Measurements from ENCODE around the gene SRGAP1. TPM values are rescaled to one million over a fixed set of nuclear protein-coding genes. Genes with fewer than 3 reads are reported as not detected.
"Not testable (repeated sequence)": the region's sequence is repeated elsewhere in the genome, so short reads cannot be mapped to it uniquely, and the experiment has no call there.

Gene SRGAP1
- total and polyA plus RNA-seq, 9 donors: 4.7 to 10.5 (median 5.7) TPM

- no peaks in the 10 kb centered on the region for H3K9me3 ChIP-seq (replicated peaks; ENCODE audit: control insufficient read depth, low read depth, low read length)
- no peaks in the 10 kb centered on the region for H3K27me3 ChIP-seq (ENCODE audit: control insufficient read depth, insufficient read depth, low read length)
- no peak overlapping the region for H3K27ac ChIP-seq (ENCODE audit: low read length)
- DNase-seq: no peak
- no CpG with 5 or more reads among the region's 2 CpGs for WGBS (ENCODE audit: insufficient coverage)
- peaks cover 8% of the 10 kb centered on the region for H3K36me3 ChIP-seq (ENCODE audit: control insufficient read depth, insufficient read depth, low read length)
- peaks cover 2% of the 10 kb centered on the region for H3K4me1 ChIP-seq (ENCODE audit: control insufficient read depth, insufficient read depth, low read length)
- H3K4me3 ChIP-seq (ENCODE audit: low read length): no peak overlapping the region
Measured at GRCh38 chr12:64066776-64067175, 222.3 kb downstream of the SRGAP1 start.

- no peaks in the 10 kb centered on the region for H3K9me3 ChIP-seq (replicated peaks; ENCODE audit: control insufficient read depth, low read depth, low read length)
- no peak overlapping the region for H3K27ac ChIP-seq (ENCODE audit: low read length)
- H3K4me3 ChIP-seq (ENCODE audit: low read length): no peak overlapping the region
- WGBS (ENCODE audit: insufficient coverage): 80% methylated on average over 1 of the region's 2 CpGs
- DNase-seq: no peak
- no peaks in the 10 kb centered on the region for H3K4me1 ChIP-seq (ENCODE audit: control insufficient read depth, insufficient read depth, low read length)
- H3K36me3 ChIP-seq (ENCODE audit: control insufficient read depth, insufficient read depth, low read length): peaks cover 6% of the 10 kb centered on the region
- no peaks in the 10 kb centered on the region for H3K27me3 ChIP-seq (ENCODE audit: control insufficient read depth, insufficient read depth, low read length)
Measured at GRCh38 chr12:64070454-64070853, 226.0 kb downstream of the SRGAP1 start.

DNA sequence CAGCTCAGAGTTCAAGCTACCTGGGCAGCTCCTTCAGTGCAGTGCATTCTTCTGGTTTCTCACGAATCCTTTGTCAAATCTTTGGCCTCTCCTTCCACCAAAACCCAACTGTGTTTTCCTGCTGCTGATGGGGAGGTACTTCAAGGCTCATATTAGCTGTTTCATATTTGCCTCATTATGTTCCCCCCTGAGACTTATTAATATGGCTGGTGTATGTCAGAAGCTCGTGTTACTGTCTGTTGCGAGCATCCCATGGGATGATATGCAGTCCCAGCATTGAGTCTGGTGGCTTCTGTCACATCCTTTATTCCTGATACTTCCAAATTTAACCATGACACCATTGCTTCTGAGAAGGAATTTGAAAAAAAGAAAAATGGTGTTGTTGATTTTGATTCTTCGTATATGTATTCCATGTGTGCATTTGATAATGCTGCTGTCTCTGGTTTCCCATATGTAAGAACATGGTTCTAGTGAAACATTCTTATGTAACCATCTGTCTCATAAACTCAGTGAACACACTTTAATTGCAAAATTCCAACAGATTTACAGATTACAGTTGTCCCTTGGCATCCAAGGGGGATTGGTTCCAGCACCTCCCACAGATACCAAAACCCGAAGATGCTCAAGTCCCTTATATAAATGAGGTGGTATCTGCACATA lies 228.5 kb downstream of the SRGAP1 start:
- no peak for DNase-seq
- Histone ChIP-seq H3K9me3 (replicated peaks; ENCODE audit: control insufficient read depth, low read depth, low read length) (no peaks in the 10 kb centered on the region), H3K4me3 (ENCODE audit: low read length) (no peak overlapping the region), H3K36me3 (ENCODE audit: control insufficient read depth, insufficient read depth, low read length) (peaks cover 3% of the 10 kb centered on the region), H3K4me1 (ENCODE audit: control insufficient read depth, insufficient read depth, low read length) (no peaks in the 10 kb centered on the region), H3K27me3 (ENCODE audit: control insufficient read depth, insufficient read depth, low read length) (no peaks in the 10 kb centered on the region), H3K27ac (ENCODE audit: low read length) (no peak overlapping the region)
- WGBS (ENCODE audit: insufficient coverage): no CpG with 5 or more reads among the region's 5 CpGs

GRCh38 chr12:64076565-64076964 lies 232.1 kb downstream of the SRGAP1 start:
- not testable (repeated sequence) for H3K4me1 ChIP-seq (ENCODE audit: control insufficient read depth, insufficient read depth, low read length); H3K36me3 ChIP-seq (ENCODE audit: control insufficient read depth, insufficient read depth, low read length); H3K27ac ChIP-seq (ENCODE audit: low read length); H3K4me3 ChIP-seq (ENCODE audit: low read length); H3K9me3 ChIP-seq (replicated peaks; ENCODE audit: control insufficient read depth, low read depth, low read length); DNase-seq; H3K27me3 ChIP-seq (ENCODE audit: control insufficient read depth, insufficient read depth, low read length)
- 93% methylated on average over 2 of the region's 9 CpGs for WGBS (ENCODE audit: insufficient coverage)

GRCh38 chr12:64077922-64078321 lies 233.4 kb downstream of the SRGAP1 start:
- H3K27me3 ChIP-seq (ENCODE audit: control insufficient read depth, insufficient read depth, low read length): no peaks in the 10 kb centered on the region
- H3K4me1 ChIP-seq (ENCODE audit: control insufficient read depth, insufficient read depth, low read length): peaks cover 12% of the 10 kb centered on the region
- peaks cover 4% of the 10 kb centered on the region for H3K36me3 ChIP-seq (ENCODE audit: control insufficient read depth, insufficient read depth, low read length)
- no peaks in the 10 kb centered on the region for H3K9me3 ChIP-seq (replicated peaks; ENCODE audit: control insufficient read depth, low read depth, low read length)
- no peak overlapping the region for H3K4me3 ChIP-seq (ENCODE audit: low read length)
- DNase-seq: no peak
- H3K27ac ChIP-seq (ENCODE audit: low read length): no peak overlapping the region

GRCh38 chr12:64080319-64081007 lies 236.0 kb downstream of the SRGAP1 start:
- WGBS (ENCODE audit: insufficient coverage): 80% methylated on average over 1 of the region's 7 CpGs
- peaks cover 4% of the 10 kb centered on the region for H3K36me3 ChIP-seq (ENCODE audit: control insufficient read depth, insufficient read depth, low read length)
- no peak overlapping the region for H3K27ac ChIP-seq (ENCODE audit: low read length)
- H3K27me3 ChIP-seq (ENCODE audit: control insufficient read depth, insufficient read depth, low read length): no peaks in the 10 kb centered on the region
- no peaks in the 10 kb centered on the region for H3K9me3 ChIP-seq (replicated peaks; ENCODE audit: control insufficient read depth, low read depth, low read length)
- DNase-seq: peak; percentile 12
- peaks cover 13% of the 10 kb centered on the region for H3K4me1 ChIP-seq (ENCODE audit: control insufficient read depth, insufficient read depth, low read length)
- H3K4me3 ChIP-seq (ENCODE audit: low read length): no peak overlapping the region

- no peaks in the 10 kb centered on the region for H3K9me3 ChIP-seq (replicated peaks; ENCODE audit: control insufficient read depth, low read depth, low read length)
- H3K27ac ChIP-seq (ENCODE audit: low read length): no peak overlapping the region
- peaks cover 17% of the 10 kb centered on the region for H3K4me1 ChIP-seq (ENCODE audit: control insufficient read depth, insufficient read depth, low read length)
- WGBS (ENCODE audit: insufficient coverage): no CpG with 5 or more reads among the region's 1 CpG
- no peak overlapping the region for H3K4me3 ChIP-seq (ENCODE audit: low read length)
- peaks cover 4% of the 10 kb centered on the region for H3K36me3 ChIP-seq (ENCODE audit: control insufficient read depth, insufficient read depth, low read length)
- peak; percentile 35 for DNase-seq
- H3K27me3 ChIP-seq (ENCODE audit: control insufficient read depth, insufficient read depth, low read length): no peaks in the 10 kb centered on the region
Measured at GRCh38 chr12:64081008-64081404, 236.5 kb downstream of the SRGAP1 start.

DNA sequence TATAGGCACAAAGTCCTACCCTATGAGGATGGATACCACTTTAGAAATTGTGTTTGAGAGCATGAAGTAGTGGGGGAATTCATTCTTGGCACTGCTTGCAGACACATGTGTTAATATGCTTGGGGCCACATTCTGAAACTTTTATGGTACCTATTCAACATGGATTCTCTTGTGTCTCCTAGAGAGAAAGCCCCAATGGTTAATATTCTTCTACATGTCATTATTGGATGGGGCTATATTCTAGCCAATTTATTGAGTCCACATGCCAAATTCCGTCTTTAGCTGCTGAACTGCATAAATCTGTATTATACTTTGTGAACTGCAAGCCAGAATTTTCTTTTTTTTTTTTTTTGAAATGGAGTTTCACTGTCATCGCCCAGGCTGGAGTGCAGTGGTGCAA lies 237.6 kb downstream of the SRGAP1 start:
- no peaks in the 10 kb centered on the region for H3K27me3 ChIP-seq (ENCODE audit: control insufficient read depth, insufficient read depth, low read length)
- H3K4me3 ChIP-seq (ENCODE audit: low read length): no peak overlapping the region
- DNase-seq: peak; percentile 90
- no CpG with 5 or more reads among the region's 2 CpGs for WGBS (ENCODE audit: insufficient coverage)
- peaks cover 4% of the 10 kb centered on the region for H3K36me3 ChIP-seq (ENCODE audit: control insufficient read depth, insufficient read depth, low read length)
- H3K27ac ChIP-seq (ENCODE audit: low read length): no peak overlapping the region
- peaks cover 17% of the 10 kb centered on the region for H3K4me1 ChIP-seq (ENCODE audit: control insufficient read depth, insufficient read depth, low read length)
- H3K9me3 ChIP-seq (replicated peaks; ENCODE audit: control insufficient read depth, low read depth, low read length): no peaks in the 10 kb centered on the region

DNA sequence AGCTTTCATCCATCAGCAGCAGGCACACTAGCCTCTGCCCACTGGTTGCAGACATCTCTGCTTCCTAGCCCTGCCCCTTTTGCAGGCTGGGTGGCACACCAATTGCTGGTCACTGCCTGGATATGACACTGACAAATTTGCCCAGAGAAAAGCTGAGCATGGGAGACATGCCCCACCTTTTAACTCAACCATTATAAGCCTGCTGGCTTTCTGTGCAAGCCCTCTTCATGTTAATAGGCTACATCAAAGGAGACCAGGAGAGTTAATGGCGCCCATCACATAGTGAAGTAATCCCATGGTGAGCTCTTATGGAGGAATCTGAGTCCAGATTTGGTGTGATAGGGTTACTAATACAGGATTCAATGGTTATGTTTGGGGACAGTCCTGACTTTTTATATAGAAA lies 238.4 kb downstream of the SRGAP1 start:
- H3K4me3 ChIP-seq (ENCODE audit: low read length): no peak overlapping the region

DNA sequence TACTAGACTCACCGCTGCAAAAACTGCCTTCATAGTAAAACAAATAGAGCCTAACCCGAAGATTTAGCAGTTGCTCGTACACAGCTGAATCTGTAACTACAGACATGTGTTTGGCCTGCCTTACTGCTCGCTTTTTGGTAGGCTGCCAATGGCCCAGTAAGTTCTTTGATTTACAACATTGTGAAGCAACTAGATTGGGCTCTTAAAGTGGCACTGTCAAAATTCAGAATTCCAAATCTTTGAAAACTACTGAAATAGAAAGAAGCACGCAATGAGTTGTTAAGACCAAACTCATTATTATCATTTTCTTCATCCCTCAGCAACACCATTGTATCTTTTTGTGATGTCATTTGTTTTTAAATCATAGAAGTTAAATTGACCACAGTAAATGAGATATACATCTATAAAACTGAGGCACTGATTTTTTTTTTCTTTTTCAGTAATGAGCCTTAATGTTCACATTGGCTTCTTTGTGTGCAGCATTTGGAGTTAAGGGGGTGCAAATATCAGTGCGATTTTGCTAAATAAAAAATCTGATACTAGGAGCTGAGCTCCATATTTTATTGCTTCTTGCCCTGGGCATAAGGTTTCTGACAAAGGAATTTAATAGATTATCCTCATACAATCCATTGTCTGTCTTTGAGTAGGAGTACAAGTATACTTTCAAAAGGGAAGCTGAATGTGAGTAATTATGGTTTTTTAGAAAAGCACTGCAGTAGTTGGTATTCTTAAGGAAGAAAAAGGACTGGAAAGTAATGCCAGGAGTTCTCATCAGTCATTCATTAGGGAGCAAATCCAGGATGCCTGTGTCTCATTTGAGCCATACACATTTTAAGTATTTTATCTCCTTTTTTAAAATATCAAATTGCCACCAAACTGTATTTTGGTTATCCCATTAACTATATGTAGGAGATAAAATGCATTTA lies 239.0 kb downstream of the SRGAP1 start:
- peak; percentile 96 for DNase-seq
- 18% methylated on average over 4 of the region's 6 CpGs for WGBS (ENCODE audit: insufficient coverage)
- Histone ChIP-seq H3K27ac (ENCODE audit: low read length) (peak overlapping the region; percentile 87), H3K9me3 (replicated peaks; ENCODE audit: control insufficient read depth, low read depth, low read length) (no peaks in the 10 kb centered on the region), H3K36me3 (ENCODE audit: control insufficient read depth, insufficient read depth, low read length) (peaks cover 4% of the 10 kb centered on the region), H3K4me1 (ENCODE audit: control insufficient read depth, insufficient read depth, low read length) (peaks cover 20% of the 10 kb centered on the region), H3K4me3 (ENCODE audit: low read length) (no peak overlapping the region), H3K27me3 (ENCODE audit: control insufficient read depth, insufficient read depth, low read length) (no peaks in the 10 kb centered on the region)

More for the DNA sequence above, 238.4 kb downstream of the SRGAP1 start:
- DNase-seq: no peak
- Histone ChIP-seq H3K27ac (ENCODE audit: low read length) (peak overlapping the region; percentile 87), H3K27me3 (ENCODE audit: control insufficient read depth, insufficient read depth, low read length) (no peaks in the 10 kb centered on the region), H3K4me1 (ENCODE audit: control insufficient read depth, insufficient read depth, low read length) (peaks cover 17% of the 10 kb centered on the region), H3K36me3 (ENCODE audit: control insufficient read depth, insufficient read depth, low read length) (peaks cover 4% of the 10 kb centered on the region), H3K9me3 (replicated peaks; ENCODE audit: control insufficient read depth, low read depth, low read length) (no peaks in the 10 kb centered on the region)
- WGBS (ENCODE audit: insufficient coverage): no CpG with 5 or more reads among the region's 1 CpG

All from muscle of leg (tissue), 11 donors.